Parathyroid adenoma (tissue), 2 donors: Measurements from ENCODE around the gene CTNND2.

Source experiments
- H2AFZ ChIP-seq: fragments of 300-600 bp; sonication (generic); one replicate; pipeline ENCODE4 v1.7.0; 2017; ENCODE audit warnings: antibody characterized with exemption, mild to moderate bottlenecking
- H3K27ac ChIP-seq: fragments of 300-600 bp; sonication (generic); one replicate; pipeline ENCODE4 v1.7.0; 2017
- H3K27me3 ChIP-seq: fragments of 300-600 bp; sonication (generic); one replicate; pipeline ENCODE4 v1.7.0; 2017; ENCODE audit warnings: low read length; ENCODE audit not compliant: control insufficient read depth, insufficient read depth
- H3K36me3 ChIP-seq: fragments of 300-600 bp; sonication (generic); one replicate; pipeline ENCODE4 v1.7.0; 2017; ENCODE audit warnings: low read length; ENCODE audit not compliant: control insufficient read depth, insufficient read depth
- H3K4me1 ChIP-seq: fragments of 300-600 bp; sonication (generic); one replicate; pipeline ENCODE4 v1.7.0; 2017; ENCODE audit warnings: control low read depth
- H3K4me2 ChIP-seq: fragments of 300-600 bp; sonication (generic); one replicate; pipeline ENCODE4 v1.7.0; 2017; ENCODE audit warnings: low read length
- H3K4me3 ChIP-seq: fragments of 300-600 bp; sonication (generic); one replicate; pipeline ENCODE4 v1.7.0; 2017; ENCODE audit warnings: low read depth, low read length
- H3K79me2 ChIP-seq: fragments of 300-600 bp; sonication (generic); one replicate; pipeline ENCODE4 v1.7.0; 2017; ENCODE audit warnings: control low read depth
- H3K9ac ChIP-seq: fragments of 300-600 bp; sonication (generic); one replicate; pipeline ENCODE4 v1.7.0; 2017; ENCODE audit warnings: mild to moderate bottlenecking
- H3K9me3 ChIP-seq: fragments of 300-600 bp; sonication (generic); one replicate; pipeline ENCODE4 v1.7.0; 2017; ENCODE audit warnings: low read length; ENCODE audit not compliant: control insufficient read depth
- TF ChIP-seq, protein P1 (sequence below): fragments of 300-600 bp; sonication (generic); IDR thresholded peaks from one replicate; pipeline ENCODE4 v1.7.0; 2017; ENCODE audit warnings: antibody characterized with exemption, mild to moderate bottlenecking
- donor health status: primary hyperparathyroidism.

CTNND2 gene

DNA sequence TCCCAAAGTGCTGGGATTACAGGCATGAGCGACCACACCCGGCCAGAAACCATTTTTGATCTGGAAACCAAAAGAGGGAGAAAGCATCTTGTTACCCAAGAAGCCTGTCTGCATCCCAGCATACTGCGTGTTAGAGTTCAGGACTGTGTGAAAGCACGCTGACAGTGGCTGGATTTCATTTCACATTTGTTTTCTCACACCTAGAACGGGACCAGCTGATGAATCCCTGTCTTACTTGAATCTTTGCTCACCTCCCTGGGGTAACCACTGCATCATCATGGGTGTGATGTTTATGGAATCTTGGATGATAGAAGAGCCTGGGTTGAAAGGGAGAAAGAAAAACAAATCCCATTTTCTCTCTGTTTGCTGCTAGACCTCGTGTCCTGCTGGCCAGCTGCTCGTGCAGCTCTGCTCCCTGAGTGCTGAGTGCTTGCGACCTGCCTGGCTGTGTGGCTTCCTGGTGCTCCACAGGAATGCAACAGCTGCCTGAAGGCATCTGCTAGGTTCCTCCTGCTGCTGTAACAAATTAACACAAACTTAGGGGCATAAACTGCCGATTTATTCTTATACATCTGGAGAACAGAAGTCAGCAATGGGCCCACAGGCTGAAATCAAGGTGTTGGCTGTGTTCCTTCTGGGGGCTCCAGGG is 764.9 kb downstream of the CTNND2 start:
- Histone ChIP-seq H3K9ac (no peak overlapping the region), H3K4me2 (no peak overlapping the region), H3K36me3 (no peaks in the 10 kb centered on the region), H3K27ac (no peak overlapping the region), H3K27me3 (no peaks in the 10 kb centered on the region), H3K79me2 (no peaks in the 10 kb centered on the region), H3K9me3 (no peaks in the 10 kb centered on the region), H3K4me1 (no peaks in the 10 kb centered on the region), H3K4me3 (no peak overlapping the region), H2AFZ (no peak overlapping the region)
- TF ChIP-seq, protein P1, sequence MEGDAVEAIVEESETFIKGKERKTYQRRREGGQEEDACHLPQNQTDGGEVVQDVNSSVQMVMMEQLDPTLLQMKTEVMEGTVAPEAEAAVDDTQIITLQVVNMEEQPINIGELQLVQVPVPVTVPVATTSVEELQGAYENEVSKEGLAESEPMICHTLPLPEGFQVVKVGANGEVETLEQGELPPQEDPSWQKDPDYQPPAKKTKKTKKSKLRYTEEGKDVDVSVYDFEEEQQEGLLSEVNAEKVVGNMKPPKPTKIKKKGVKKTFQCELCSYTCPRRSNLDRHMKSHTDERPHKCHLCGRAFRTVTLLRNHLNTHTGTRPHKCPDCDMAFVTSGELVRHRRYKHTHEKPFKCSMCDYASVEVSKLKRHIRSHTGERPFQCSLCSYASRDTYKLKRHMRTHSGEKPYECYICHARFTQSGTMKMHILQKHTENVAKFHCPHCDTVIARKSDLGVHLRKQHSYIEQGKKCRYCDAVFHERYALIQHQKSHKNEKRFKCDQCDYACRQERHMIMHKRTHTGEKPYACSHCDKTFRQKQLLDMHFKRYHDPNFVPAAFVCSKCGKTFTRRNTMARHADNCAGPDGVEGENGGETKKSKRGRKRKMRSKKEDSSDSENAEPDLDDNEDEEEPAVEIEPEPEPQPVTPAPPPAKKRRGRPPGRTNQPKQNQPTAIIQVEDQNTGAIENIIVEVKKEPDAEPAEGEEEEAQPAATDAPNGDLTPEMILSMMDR, result no peak

DNA sequence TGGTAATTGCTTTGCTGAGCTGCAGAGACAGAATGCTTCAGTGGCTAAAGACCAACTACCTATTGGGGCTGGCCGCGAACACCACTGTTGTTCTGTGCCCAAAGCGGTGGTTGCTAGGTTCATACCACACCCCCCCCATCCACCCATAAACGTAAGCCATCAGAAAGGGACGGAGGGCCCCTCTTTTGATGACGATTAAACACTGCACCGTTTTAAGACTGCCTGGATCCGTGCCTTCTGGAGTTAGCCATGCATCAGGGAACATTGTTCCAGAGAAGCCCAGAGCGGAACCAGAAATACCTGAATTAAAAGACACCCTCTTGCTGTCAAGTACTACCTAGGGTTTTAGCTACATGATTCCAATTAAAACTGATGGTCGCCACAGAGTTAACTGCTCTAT is 774.1 kb downstream of the CTNND2 start:
- no peaks in the 10 kb centered on the region for H3K4me1 ChIP-seq
- H3K9me3 ChIP-seq, result no peaks in the 10 kb centered on the region
- no peaks in the 10 kb centered on the region for H3K27me3 ChIP-seq
- no peak overlapping the region for H2AFZ ChIP-seq
- H3K4me2 ChIP-seq, result no peak overlapping the region
- H3K36me3 ChIP-seq, result no peaks in the 10 kb centered on the region
- H3K9ac ChIP-seq, result no peak overlapping the region
- H3K79me2 ChIP-seq, result no peaks in the 10 kb centered on the region
- no peak overlapping the region for H3K4me3 ChIP-seq
- no peak overlapping the region for H3K27ac ChIP-seq
- TF ChIP-seq, protein P1, result no peak

DNA sequence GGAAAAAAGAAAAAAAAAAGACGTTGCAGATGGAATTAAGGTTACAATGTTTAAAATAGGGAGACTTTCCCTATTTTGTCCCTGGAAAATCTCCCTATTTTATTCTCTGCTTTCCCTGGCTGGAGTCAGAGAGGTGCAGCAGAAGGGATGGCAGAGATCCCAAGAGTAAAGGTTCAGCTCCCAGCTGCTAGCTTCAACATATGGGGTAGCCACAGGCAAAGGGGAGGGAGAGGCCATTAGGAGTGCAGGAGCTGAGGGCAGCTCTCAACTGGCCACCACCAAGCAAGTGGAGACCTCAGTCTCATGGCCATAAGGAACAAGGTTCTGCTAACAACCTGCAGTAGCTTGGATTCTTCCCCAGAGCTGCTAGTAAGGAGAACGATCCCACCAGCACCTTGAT is 776.2 kb downstream of the CTNND2 start:
- no peak overlapping the region for H3K27ac ChIP-seq
- no peak overlapping the region for H3K4me3 ChIP-seq
- TF ChIP-seq, protein P1, result no peak
- no peak overlapping the region for H2AFZ ChIP-seq
- no peaks in the 10 kb centered on the region for H3K9me3 ChIP-seq
- H3K4me2 ChIP-seq, result no peak overlapping the region
- H3K79me2 ChIP-seq, result no peaks in the 10 kb centered on the region
- H3K36me3 ChIP-seq, result no peaks in the 10 kb centered on the region
- H3K9ac ChIP-seq, result no peak overlapping the region
- no peaks in the 10 kb centered on the region for H3K27me3 ChIP-seq
- H3K4me1 ChIP-seq, result no peaks in the 10 kb centered on the region

DNA sequence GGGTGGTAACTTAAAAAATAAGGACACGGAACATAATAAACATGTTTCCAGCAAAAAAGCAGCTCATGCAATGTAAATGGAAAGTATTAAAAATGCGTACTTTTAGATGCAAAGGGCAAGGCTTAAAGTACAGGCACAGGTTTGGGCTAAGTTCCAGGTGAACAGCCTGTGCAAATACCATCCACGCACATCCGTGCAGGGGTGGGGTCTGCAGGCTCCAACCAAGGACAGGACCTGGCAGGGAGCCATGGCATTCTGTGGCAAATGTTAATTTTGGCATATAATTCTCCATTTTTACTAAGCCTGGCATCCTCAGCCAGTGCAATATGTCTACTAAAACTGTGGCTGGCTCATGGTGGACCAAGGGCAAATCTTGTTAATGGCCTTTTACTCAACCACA is 777.4 kb downstream of the CTNND2 start:
- Histone ChIP-seq H3K79me2 (no peaks in the 10 kb centered on the region), H3K4me3 (no peak overlapping the region), H3K9ac (no peak overlapping the region), H3K36me3 (no peaks in the 10 kb centered on the region), H2AFZ (no peak overlapping the region), H3K27ac (no peak overlapping the region), H3K4me2 (no peak overlapping the region), H3K27me3 (no peaks in the 10 kb centered on the region), H3K9me3 (no peaks in the 10 kb centered on the region), H3K4me1 (no peaks in the 10 kb centered on the region)
- TF ChIP-seq, protein P1, result no peak

DNA sequence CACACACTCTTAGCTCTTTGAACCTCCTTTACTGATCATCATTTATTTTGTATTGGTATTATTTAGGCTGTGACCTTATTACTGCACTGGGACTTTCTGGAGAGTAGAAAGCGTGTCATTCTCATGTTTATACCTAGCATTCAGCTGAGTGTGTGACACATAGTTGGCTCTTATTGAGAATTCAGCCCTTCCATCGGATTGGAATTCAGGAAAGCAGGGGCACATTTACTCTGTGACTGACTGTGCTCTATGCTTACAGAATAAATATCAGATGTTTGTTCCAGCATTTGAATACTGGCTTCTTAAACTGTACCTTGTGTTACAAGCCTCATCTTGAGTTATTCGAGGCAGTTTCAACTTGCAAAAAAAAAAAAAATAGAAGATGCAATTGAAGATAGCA is 782.4 kb downstream of the CTNND2 start:
- no peaks in the 10 kb centered on the region for H3K36me3 ChIP-seq
- H3K4me2 ChIP-seq, result no peak overlapping the region
- no peak overlapping the region for H3K9ac ChIP-seq
- H3K9me3 ChIP-seq, result no peaks in the 10 kb centered on the region
- TF ChIP-seq, protein P1, result no peak
- H2AFZ ChIP-seq, result no peak overlapping the region
- H3K4me3 ChIP-seq, result no peak overlapping the region
- H3K79me2 ChIP-seq, result no peaks in the 10 kb centered on the region
- H3K27me3 ChIP-seq, result no peaks in the 10 kb centered on the region
- no peak overlapping the region for H3K27ac ChIP-seq
- H3K4me1 ChIP-seq, result no peaks in the 10 kb centered on the region
